HepG2 (cell line): ENCODE results near the gene PGS1. TPM values are rescaled to one million over a fixed set of nuclear protein-coding genes. Genes with fewer than 3 reads are reported as not detected.
A peak's percentile ranks its signal among the peaks of the same experiment; 100 is the strongest.

Source experiments
- BCL3 ChIP-seq: sonication (generic); formaldehyde crosslinking; IDR thresholded peaks from 2 replicates; pipeline ENCODE4 v1.5.1; 2020; ENCODE audit warnings: mild to moderate bottlenecking, missing genetic modification reagents, moderate library complexity
- FUBP1 ChIP-seq: sonication (generic); formaldehyde crosslinking; IDR thresholded peaks from 2 replicates; pipeline ENCODE4 v1.5.1; 2020; ENCODE audit warnings: missing genetic modification reagents, mild to moderate bottlenecking, borderline replicate concordance
- GABPB1 ChIP-seq: IDR thresholded peaks from 2 replicates; pipeline ENCODE4 v1.6.1; 2016; ENCODE audit warnings: mild to moderate bottlenecking, missing genetic modification reagents, moderate library complexity, missing compliant biosample characterization
- GTF3A ChIP-seq: sonication (generic); formaldehyde crosslinking; conservative IDR thresholded peaks from 2 replicates; pipeline ENCODE4 v1.4.0; 2020; ENCODE audit warnings: mild to moderate bottlenecking, missing genetic modification reagents
- HMGA1 ChIP-seq: sonication (generic); formaldehyde crosslinking; conservative IDR thresholded peaks from 2 replicates; pipeline ENCODE4 v1.4.0; 2020; ENCODE audit warnings: missing genetic modification reagents
- IKZF1 ChIP-seq: fragments of 450-650 bp; IDR thresholded peaks from 2 replicates; pipeline ENCODE4 v1.7.1; 2016
- KLF11 ChIP-seq: IDR thresholded peaks from 2 replicates; pipeline ENCODE4 v1.6.1; 2016; ENCODE audit warnings: missing compliant biosample characterization
- MAZ ChIP-seq, 2 experiments: sonication (generic) in 1 of 2; formaldehyde crosslinking in 1 of 2; IDR thresholded peaks; 2 replicates each; pipeline versions ENCODE4 v1.5.0 to v1.6.1; 2012 to 2020; ENCODE audit warnings: low read depth in 2 of 2, mild to moderate bottlenecking in 2 of 2, borderline replicate concordance in 1 of 2, improper control_type of control experiment in 1 of 2, low read length in 1 of 2, missing genetic modification reagents in 1 of 2, moderate library complexity in 1 of 2
- MEF2D ChIP-seq: sonication (generic); formaldehyde crosslinking; IDR thresholded peaks from 2 replicates; pipeline ENCODE4 v1.5.1; 2020; ENCODE audit warnings: mild to moderate bottlenecking, missing genetic modification reagents
- NFIB ChIP-seq: sonication (generic); formaldehyde crosslinking; IDR thresholded peaks from 2 replicates; pipeline ENCODE4 v1.9.0; 2021; ENCODE audit warnings: missing genetic modification reagents, mild to moderate bottlenecking, borderline replicate concordance
- NR1H2 ChIP-seq: sonication (generic); formaldehyde crosslinking; IDR thresholded peaks from 2 replicates; pipeline ENCODE4 v1.8.1; 2022; ENCODE audit warnings: low read depth, missing genetic modification reagents, borderline replicate concordance
- PLSCR1 ChIP-seq: sonication (generic); formaldehyde crosslinking; IDR thresholded peaks from 2 replicates; pipeline ENCODE4 v1.5.0; 2020; ENCODE audit warnings: missing genetic modification reagents, mild to moderate bottlenecking, borderline replicate concordance
- TOE1 ChIP-seq: sonication (generic); formaldehyde crosslinking; IDR thresholded peaks from 2 replicates; pipeline ENCODE4 v1.4.0; 2020; ENCODE audit warnings: mild to moderate bottlenecking, missing genetic modification reagents
- ZBTB21 ChIP-seq: sonication (generic); formaldehyde crosslinking; IDR thresholded peaks from 2 replicates; pipeline ENCODE4 v1.4.0; 2020; ENCODE audit warnings: missing genetic modification reagents
- ZMAT3 ChIP-seq: sonication (generic); formaldehyde crosslinking; conservative IDR thresholded peaks from 2 replicates; pipeline ENCODE4 v1.7.0; 2021; ENCODE audit warnings: missing genetic modification reagents
- ZNF331 ChIP-seq: sonication (generic); formaldehyde crosslinking; IDR thresholded peaks from 2 replicates; pipeline ENCODE4 v1.4.0; 2020; ENCODE audit warnings: missing genetic modification reagents
- ZNF335 ChIP-seq: sonication (generic); formaldehyde crosslinking; IDR thresholded peaks from 2 replicates; pipeline ENCODE4 v1.4.0; 2020; ENCODE audit warnings: missing genetic modification reagents
- ZNF597 ChIP-seq: sonication (generic); formaldehyde crosslinking; IDR thresholded peaks from 2 replicates; pipeline ENCODE4 v1.5.0; 2020; ENCODE audit warnings: missing genetic modification reagents
- ZNF607 ChIP-seq: sonication (generic); formaldehyde crosslinking; IDR thresholded peaks from 2 replicates; pipeline ENCODE4 v1.5.1; 2020; ENCODE audit warnings: missing genetic modification reagents, mild to moderate bottlenecking, borderline replicate concordance
- ZNF609 ChIP-seq: sonication (generic); formaldehyde crosslinking; IDR thresholded peaks from 2 replicates; pipeline ENCODE4 v1.4.0; 2020; ENCODE audit warnings: mild to moderate bottlenecking, missing genetic modification reagents, borderline replicate concordance
- ZNF777 ChIP-seq: sonication (generic); formaldehyde crosslinking; IDR thresholded peaks from 2 replicates; pipeline ENCODE4 v1.4.0; 2020; ENCODE audit warnings: missing genetic modification reagents
- polyA plus RNA-seq, 8 experiments: library from polyadenylated mRNA; depleted of rRNA in 3 of 8; stranded (reverse) in 7 of 8; unstranded in 1 of 8; fragments of >200 nt; fragmentation: Illumina TruSeq in 4 of 8; extraction: Trizol in 4 of 8; gene quantifications; 2 replicates each; pipeline versions ENCODE4 v1.2.1 to v1.2.3, GENCODE V29; 2011 to 2016; ENCODE audit warnings: low read depth in 4 of 8, missing spikeins in 1 of 8, mixed read lengths in 1 of 8; ENCODE audit not compliant: insufficient read depth in 1 of 8
- total RNA-seq, 5 experiments: library from RNA; depleted of rRNA; stranded (reverse); fragments of >200 nt; fragmentation: Illumina TruSeq; extraction: Trizol; gene quantifications; 2 replicates each; pipeline ENCODE4 v1.2.3, GENCODE V29; 2016; ENCODE audit warnings: low read depth in 1 of 5

PGS1 gene
- total and polyA plus RNA-seq, 2 of the 13 experiments (the other 11 are each of a cell fraction or from before 2014, with no cell fraction given), result 25.9 to 31.5 TPM

GRCh38 chr17:78399693-78400144 lies 21.3 kb downstream of the PGS1 start (continued):
- no peak for TF ChIP-seq ZBTB21 (CRISPR knock-in tag)
- TF ChIP-seq GABPB1, result peak; percentile 19; the same call in 1 of the 2 replicates
- TF ChIP-seq TOE1 (CRISPR knock-in tag), result no peak
- no peak for TF ChIP-seq NFIB (CRISPR knock-in tag)
- TF ChIP-seq ZNF597 (CRISPR knock-in tag), result no peak
- no peak for TF ChIP-seq MAZ (IDR thresholded peaks at IDR 0.05; ENCODE audit: borderline replicate concordance, low read depth, low read length)
- TF ChIP-seq MAZ (CRISPR knock-in tag; IDR thresholded peaks at IDR 0.05; ENCODE audit: low read depth), result no peak
- TF ChIP-seq ZNF607, result no peak
- TF ChIP-seq IKZF1, result no peak
- no peak for TF ChIP-seq ZNF335 (CRISPR knock-in tag)
- TF ChIP-seq MEF2D (CRISPR knock-in tag), result peak; percentile 41; the same call in 1 of the 2 replicates
- TF ChIP-seq NR1H2 (CRISPR knock-in tag), result no peak
- TF ChIP-seq ZNF331 (CRISPR knock-in tag), result peak; percentile 10; the same call in 1 of the 2 replicates
- TF ChIP-seq FUBP1 (CRISPR knock-in tag), result no peak
- no peak for TF ChIP-seq KLF11 (CRISPR knock-in tag)
- no peak for TF ChIP-seq ZNF777
- TF ChIP-seq PLSCR1, result no peak
- 0 out of 2 replicates have a peak, but pooled peaks have one; percentile 59 for TF ChIP-seq ZNF609 (CRISPR knock-in tag)
- TF ChIP-seq ZMAT3 (CRISPR knock-in tag), result no peak
- no peak for TF ChIP-seq HMGA1
- TF ChIP-seq GTF3A (CRISPR knock-in tag), result no peak
- TF ChIP-seq BCL3, result peak; percentile 75; the same call in 1 of the 2 replicates
